ENCODE measurements around the gene ZNF672.

Gene ZNF672

DNA sequence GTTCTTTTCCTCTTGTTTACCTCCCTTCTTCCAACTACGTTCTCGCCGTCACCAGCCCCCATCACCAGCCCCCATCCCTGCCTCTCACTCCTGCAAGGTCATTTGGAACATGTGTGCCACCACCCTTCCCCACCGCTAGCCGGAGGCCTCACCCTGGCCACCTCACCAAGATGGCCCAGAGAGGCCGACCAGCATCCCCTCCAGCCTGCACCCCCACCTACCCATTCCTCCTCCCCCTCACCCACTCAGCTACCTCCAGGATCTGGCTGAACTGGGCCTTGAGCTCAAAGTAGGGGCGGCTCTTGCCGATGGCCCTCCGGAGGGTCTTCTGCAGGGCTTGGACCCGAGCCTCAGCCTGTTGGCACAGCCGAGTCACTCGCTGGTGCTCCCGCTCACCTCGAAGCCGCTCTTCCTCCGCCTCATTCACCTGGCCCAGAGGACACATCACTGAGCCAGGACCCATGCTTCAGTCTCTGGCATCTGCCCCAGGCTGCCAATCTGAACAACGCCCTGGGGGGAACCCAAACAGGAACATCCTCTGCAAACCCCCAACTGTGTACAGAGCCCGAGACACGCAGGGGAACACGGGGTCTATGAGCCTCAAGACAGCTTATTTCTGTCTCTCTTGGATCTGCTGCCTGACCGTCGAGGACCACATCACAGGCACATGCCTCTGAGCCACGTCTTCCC is 25.1 kb upstream of the ZNF672 start:
- no peaks in the 10 kb centered on the region for H3K9me3 ChIP-seq (ENCODE audit: severe bottlenecking)
- DNase-seq (ENCODE audit: low spot score), result no peak
- no peaks in the 10 kb centered on the region for H3K27me3 ChIP-seq (ENCODE audit: insufficient read depth, poor library complexity, severe bottlenecking)
- peaks cover 9% of the 10 kb centered on the region for H3K36me3 ChIP-seq (ENCODE audit: low read depth)
- H3K27ac ChIP-seq (ENCODE audit: poor library complexity, severe bottlenecking), result no peak overlapping the region
- H3K4me3 ChIP-seq (ENCODE audit: severe bottlenecking), result no peak overlapping the region
- TF ChIP-seq, protein P1, sequence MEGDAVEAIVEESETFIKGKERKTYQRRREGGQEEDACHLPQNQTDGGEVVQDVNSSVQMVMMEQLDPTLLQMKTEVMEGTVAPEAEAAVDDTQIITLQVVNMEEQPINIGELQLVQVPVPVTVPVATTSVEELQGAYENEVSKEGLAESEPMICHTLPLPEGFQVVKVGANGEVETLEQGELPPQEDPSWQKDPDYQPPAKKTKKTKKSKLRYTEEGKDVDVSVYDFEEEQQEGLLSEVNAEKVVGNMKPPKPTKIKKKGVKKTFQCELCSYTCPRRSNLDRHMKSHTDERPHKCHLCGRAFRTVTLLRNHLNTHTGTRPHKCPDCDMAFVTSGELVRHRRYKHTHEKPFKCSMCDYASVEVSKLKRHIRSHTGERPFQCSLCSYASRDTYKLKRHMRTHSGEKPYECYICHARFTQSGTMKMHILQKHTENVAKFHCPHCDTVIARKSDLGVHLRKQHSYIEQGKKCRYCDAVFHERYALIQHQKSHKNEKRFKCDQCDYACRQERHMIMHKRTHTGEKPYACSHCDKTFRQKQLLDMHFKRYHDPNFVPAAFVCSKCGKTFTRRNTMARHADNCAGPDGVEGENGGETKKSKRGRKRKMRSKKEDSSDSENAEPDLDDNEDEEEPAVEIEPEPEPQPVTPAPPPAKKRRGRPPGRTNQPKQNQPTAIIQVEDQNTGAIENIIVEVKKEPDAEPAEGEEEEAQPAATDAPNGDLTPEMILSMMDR (IDR thresholded peaks at IDR 0.05; ENCODE audit: poor library complexity, severe bottlenecking), result no peak
- H3K4me1 ChIP-seq (ENCODE audit: insufficient read depth, poor library complexity, severe bottlenecking), result no peaks in the 10 kb centered on the region
- no peak for ATAC-seq (ENCODE audit: low read depth)

DNA sequence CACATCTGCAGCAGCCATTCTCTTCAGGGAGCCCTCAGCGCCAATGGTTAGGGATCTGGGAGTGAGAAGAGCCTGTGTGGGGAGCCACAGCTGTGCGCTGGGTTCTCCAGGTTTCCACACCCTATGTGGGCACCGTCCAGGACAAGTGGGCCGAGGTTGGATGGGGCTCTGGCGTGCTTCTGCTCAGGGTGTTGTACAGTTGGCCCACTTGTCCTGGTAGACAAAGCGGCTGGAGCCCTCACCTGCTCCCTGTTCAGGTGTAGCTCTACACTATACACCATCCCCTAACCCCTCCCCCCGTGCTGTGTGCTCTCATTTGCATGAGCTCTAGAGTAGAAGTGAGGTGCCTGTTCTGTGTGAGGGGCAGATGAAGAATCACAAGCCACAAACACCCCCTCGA is 24.5 kb upstream of the ZNF672 start:
- no peaks in the 10 kb centered on the region for H3K27me3 ChIP-seq (ENCODE audit: insufficient read depth, poor library complexity, severe bottlenecking)
- no peak overlapping the region for H3K4me3 ChIP-seq (ENCODE audit: severe bottlenecking)
- TF ChIP-seq, protein P1 (IDR thresholded peaks at IDR 0.05; ENCODE audit: poor library complexity, severe bottlenecking), result no peak
- H3K27ac ChIP-seq (ENCODE audit: poor library complexity, severe bottlenecking), result no peak overlapping the region
- H3K4me1 ChIP-seq (ENCODE audit: insufficient read depth, poor library complexity, severe bottlenecking), result no peaks in the 10 kb centered on the region
- no peak for ATAC-seq (ENCODE audit: low read depth)
- DNase-seq (ENCODE audit: low spot score), result no peak
- H3K9me3 ChIP-seq (ENCODE audit: severe bottlenecking), result no peaks in the 10 kb centered on the region
- peaks cover 9% of the 10 kb centered on the region for H3K36me3 ChIP-seq (ENCODE audit: low read depth)

DNA sequence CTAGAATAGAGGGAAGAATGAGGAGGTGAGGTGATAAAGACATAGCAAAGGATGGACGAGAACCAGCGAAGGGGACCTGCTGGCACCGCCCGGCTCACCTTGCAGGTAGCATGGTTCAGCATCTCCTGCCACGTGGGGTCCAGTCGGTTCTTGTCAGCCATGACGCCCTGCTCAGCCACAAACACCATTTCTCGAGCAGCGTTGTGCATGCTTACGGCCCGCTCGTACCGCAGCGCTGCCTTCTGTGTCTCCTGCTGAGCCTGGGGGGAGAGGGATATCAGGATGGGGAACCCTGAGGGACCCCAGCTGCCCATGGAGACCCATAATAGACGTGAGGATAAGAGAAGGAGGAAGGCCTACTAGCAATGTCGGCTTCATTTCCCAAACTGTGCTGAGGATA is 23.7 kb upstream of the ZNF672 start:
- peaks cover 9% of the 10 kb centered on the region for H3K36me3 ChIP-seq (ENCODE audit: low read depth)
- DNase-seq (ENCODE audit: low spot score), result no peak
- TF ChIP-seq, protein P1 (IDR thresholded peaks at IDR 0.05; ENCODE audit: poor library complexity, severe bottlenecking), result no peak
- no peaks in the 10 kb centered on the region for H3K4me1 ChIP-seq (ENCODE audit: insufficient read depth, poor library complexity, severe bottlenecking)
- H3K9me3 ChIP-seq (ENCODE audit: severe bottlenecking), result no peaks in the 10 kb centered on the region
- no peak overlapping the region for H3K4me3 ChIP-seq (ENCODE audit: severe bottlenecking)
- no peak for ATAC-seq (ENCODE audit: low read depth)
- H3K27ac ChIP-seq (ENCODE audit: poor library complexity, severe bottlenecking), result no peak overlapping the region
- no peaks in the 10 kb centered on the region for H3K27me3 ChIP-seq (ENCODE audit: insufficient read depth, poor library complexity, severe bottlenecking)

- no peak for ATAC-seq (ENCODE audit: low read depth)
- H3K9me3 ChIP-seq (ENCODE audit: severe bottlenecking), result no peaks in the 10 kb centered on the region
- no peak overlapping the region for H3K27ac ChIP-seq (ENCODE audit: poor library complexity, severe bottlenecking)
- H3K27me3 ChIP-seq (ENCODE audit: insufficient read depth, poor library complexity, severe bottlenecking), result no peaks in the 10 kb centered on the region
- H3K4me3 ChIP-seq (ENCODE audit: severe bottlenecking), result no peak overlapping the region
- peaks cover 10% of the 10 kb centered on the region for H3K36me3 ChIP-seq (ENCODE audit: low read depth)
- no peaks in the 10 kb centered on the region for H3K4me1 ChIP-seq (ENCODE audit: insufficient read depth, poor library complexity, severe bottlenecking)
- DNase-seq (ENCODE audit: low spot score), result no peak
- TF ChIP-seq, protein P1 (IDR thresholded peaks at IDR 0.05; ENCODE audit: poor library complexity, severe bottlenecking), result no peak
These were observed 22.5 kb upstream of the ZNF672 start for GRCh38 chr1:248815407-248816034.

Measured in RWPE2 (cell line).